IMR-90 (cell line): ENCODE measurements around the gene DOCK1. TPM values are rescaled to one million over a fixed set of nuclear protein-coding genes. Genes with fewer than 3 reads are reported as not detected.

Experiments
- ATAC-seq: fragments of 200-7000 bp; cut with Tn5 transposase; 2 replicates; pipeline ENCODE4 v1.9.1; 2020; ENCODE audit warnings: low read depth, mild to moderate bottlenecking, moderate library complexity
- BruUV-seq: library from RNA; stranded (reverse); fragments of 400-500 nt; replicated peaks from 2 replicates; lab custom pipeline; 2021; lab: Mats Ljungman, UMichigan
- CTCF ChIA-PET: fragments of 300-600 bp; formaldehyde crosslinking; extraction: SDS; loops from one replicate; lab custom pipeline; 2021; ENCODE audit warnings: antibody characterized with exemption; lab: Yijun Ruan, JAX
- POLR2A ChIA-PET: fragments of 300-600 bp; sonication (Branson Sonifier 250); formaldehyde crosslinking; loops from one replicate; lab custom pipeline; 2022; ENCODE audit warnings: antibody characterized with exemption; ENCODE audit not compliant: unreplicated experiment; lab: Charles Lee
- DNase-seq: peaks from one replicate; pipeline ENCODE4 v3.0.0; 2013
- H2AFZ ChIP-seq: replicated peaks from 2 replicates; pipeline ENCODE3; 2013; ENCODE audit warnings: low read length, mild to moderate bottlenecking; ENCODE audit not compliant: poor library complexity
- H2AK5ac ChIP-seq: 2 replicates; pipeline ENCODE4 v1.6.1; 2013; ENCODE audit warnings: low read depth, low read length, inconsistent platforms
- H2AK9ac ChIP-seq: replicated peaks from 2 replicates; pipeline ENCODE3; 2013; ENCODE audit warnings: mild to moderate bottlenecking, low read depth, low read length, moderate library complexity; ENCODE audit not compliant: poor library complexity
- H2BK120ac ChIP-seq: 2 replicates; pipeline ENCODE4 v1.6.1; 2013; ENCODE audit warnings: low read depth, low read length, inconsistent platforms
- H2BK15ac ChIP-seq: 3 replicates; pipeline ENCODE4 v1.6.1; 2013; ENCODE audit warnings: low read depth, low read length, inconsistent platforms
- H2BK20ac ChIP-seq: 2 replicates; pipeline ENCODE4 v1.6.1; 2013; ENCODE audit warnings: low read depth, mild to moderate bottlenecking, inconsistent platforms, low read length, moderate library complexity
- H2BK5ac ChIP-seq: 2 replicates; pipeline ENCODE4 v1.6.1; 2013; ENCODE audit warnings: mild to moderate bottlenecking, low read depth, low read length, inconsistent platforms; ENCODE audit not compliant: poor library complexity, severe bottlenecking
- H3K14ac ChIP-seq: replicated peaks from 2 replicates; pipeline ENCODE4 v1.6.1; 2013; ENCODE audit warnings: low read depth, low read length, inconsistent platforms
- H3K18ac ChIP-seq: 2 replicates; pipeline ENCODE4 v1.6.1; 2013; ENCODE audit warnings: low read depth, low read length, control low read depth
- H3K23ac ChIP-seq: 2 replicates; pipeline ENCODE4 v1.6.1; 2013; ENCODE audit warnings: low read depth, low read length, inconsistent platforms
- H3K27ac ChIP-seq: 2 replicates; pipeline ENCODE4 v1.5.1; 2013; ENCODE audit warnings: mild to moderate bottlenecking, control low read depth, low read length; ENCODE audit not compliant: insufficient read depth
- H3K27me3 ChIP-seq: 2 replicates; pipeline ENCODE4 v1.6.1; 2013; ENCODE audit warnings: low read length; ENCODE audit not compliant: control insufficient read depth, insufficient read depth
- H3K36me3 ChIP-seq: 2 replicates; pipeline ENCODE4 v1.6.1; 2013; ENCODE audit warnings: low read length, mixed read lengths; ENCODE audit not compliant: control insufficient read depth, insufficient read depth
- H3K4ac ChIP-seq: 2 replicates; pipeline ENCODE4 v1.6.1; 2013; ENCODE audit warnings: low read depth, low read length, inconsistent platforms
- H3K4me1 ChIP-seq: 2 replicates; pipeline ENCODE4 v1.6.1; 2013; ENCODE audit warnings: low read length, mixed read lengths; ENCODE audit not compliant: control insufficient read depth, insufficient read depth
- H3K4me2 ChIP-seq: 2 replicates; pipeline ENCODE4 v1.6.1; 2013; ENCODE audit warnings: low read depth, mild to moderate bottlenecking, control low read depth, low read length, moderate library complexity
- H3K4me3 ChIP-seq: 2 replicates; pipeline ENCODE4 v1.5.1; 2013; ENCODE audit warnings: low read depth, mild to moderate bottlenecking, control low read depth, low read length, moderate library complexity; ENCODE audit not compliant: insufficient read depth
- H3K56ac ChIP-seq: 2 replicates; pipeline ENCODE4 v1.6.1; 2013; ENCODE audit warnings: low read length, inconsistent platforms; ENCODE audit not compliant: insufficient read depth; ENCODE audit errors: extremely low read depth
- H3K79me1 ChIP-seq, 2 experiments: 2 replicates each; pipeline ENCODE4 v1.6.1; 2013; ENCODE audit warnings: low read length in 2 of 2, inconsistent platforms in 1 of 2, low read depth in 1 of 2
- H3K9ac ChIP-seq: 2 replicates; pipeline ENCODE4 v1.6.1; 2013; ENCODE audit warnings: low read depth, low read length, control low read depth
- H3K9me1 ChIP-seq: 2 replicates; pipeline ENCODE4 v1.6.1; 2013; ENCODE audit warnings: low read length, inconsistent platforms; ENCODE audit not compliant: insufficient read depth
- H3K9me3 ChIP-seq: 2 replicates; pipeline ENCODE4 v1.6.1; 2013; ENCODE audit warnings: low read length; ENCODE audit not compliant: control insufficient read depth, insufficient read depth
- H4K20me1 ChIP-seq: 2 replicates; pipeline ENCODE4 v1.6.1; 2013; ENCODE audit warnings: low read length, inconsistent platforms; ENCODE audit not compliant: insufficient read depth
- H4K5ac ChIP-seq: 2 replicates; pipeline ENCODE4 v1.6.1; 2013; ENCODE audit warnings: mild to moderate bottlenecking, low read depth, low read length, control low read depth
- H4K8ac ChIP-seq, 2 experiments: 2 replicates each; pipeline ENCODE4 v1.6.1; 2013; ENCODE audit warnings: low read depth in 2 of 2, low read length in 2 of 2, control low read depth in 1 of 2, inconsistent platforms in 1 of 2
- H4K91ac ChIP-seq: 2 replicates; pipeline ENCODE4 v1.6.1; 2013; ENCODE audit warnings: low read depth, low read length, inconsistent platforms; ENCODE audit not compliant: insufficient read depth
- CTCF ChIP-seq: conservative IDR thresholded peaks from 2 replicates; pipeline ENCODE4 v1.5.1; 2012; ENCODE audit warnings: mild to moderate bottlenecking, low read depth, low read length, improper control_type of control experiment
- ELK1 ChIP-seq: fragments of 150-350 bp; IDR thresholded peaks from 2 replicates; pipeline ENCODE4 v1.6.1; 2016; ENCODE audit warnings: low read depth, mild to moderate bottlenecking, low read length, moderate library complexity, borderline replicate concordance
- WGBS, 2 experiments: methylation state at CpG; one replicate each; pipeline versions ENCODE4 v1.1.5 to v1.1.7; 2013; ENCODE audit warnings: missing lambda C conversion rate in 2 of 2; ENCODE audit not compliant: insufficient read length in 1 of 2; ENCODE audit errors: extremely low coverage in 2 of 2; 5-methylcytosine and 5-hydroxymethylcytosine counted together
- dilution Hi-C: fragments of 300-500 bp; cut with HindIII; formaldehyde crosslinking; loops from one replicate; pipeline ENCODE4 v1.14.3; 2018; ENCODE audit warnings: low sequenced_read_pairs; ENCODE audit not compliant: unreplicated experiment
- in situ Hi-C: fragments of 300-500 bp; cut with MboI; formaldehyde crosslinking; loops from 3 replicates; pipeline ENCODE4 v1.14.3; 2019; ENCODE audit warnings: low sequenced_read_pairs, inconsistent platforms, mixed read lengths
- intact Hi-C: fragments of 100-400 bp; cut with micrococcal nuclease; formaldehyde crosslinking; loops from 2 replicates; pipeline ENCODE4 v1.10.0; 2022
- polyA plus RNA-seq, 3 experiments: library from polyadenylated mRNA; depleted of rRNA; stranded (reverse); fragments of >200 nt; gene quantifications; 2 replicates each; pipeline ENCODE4 v1.2.3, GENCODE V29; 2012; ENCODE audit warnings: low replicate concordance in 1 of 3
- total RNA-seq: library from RNA; depleted of rRNA; stranded (reverse); fragments of >200 nt; gene quantifications from 2 replicates; pipeline ENCODE4 v1.2.3, GENCODE V29; 2012

Gene DOCK1
- total and polyA plus RNA-seq, 2 of the 4 experiments (the other 2 are of a cell fraction), result 28.2 to 71.0 TPM

- H3K4me1 ChIP-seq, result peaks cover 22% of the 10 kb centered on the region
- H2BK20ac ChIP-seq, result no peak overlapping the region
- no peak overlapping the region for H4K8ac ChIP-seq
- H2BK120ac ChIP-seq, result no peak overlapping the region
- ChIA-PET CTCF (no interaction called here), POLR2A (no interaction called here)
- dilution Hi-C loops (no loop called here), intact Hi-C loops (no loop called here), in situ Hi-C loops (no loop called here)
- no peak overlapping the region for H2BK5ac ChIP-seq
- no peak overlapping the region for H3K4me2 ChIP-seq
- no peak overlapping the region for H2AK5ac ChIP-seq
- no peak for DNase-seq
- no peak overlapping the region for H2AFZ ChIP-seq
- H3K9me3 ChIP-seq, result peaks cover 2% of the 10 kb centered on the region; the same call in 1 of the 2 replicates
- H4K20me1 ChIP-seq, result peaks cover 20% of the 10 kb centered on the region
- no peak for ATAC-seq
- H3K23ac ChIP-seq, result no peak overlapping the region
- peaks cover 46% of the 10 kb centered on the region for H3K36me3 ChIP-seq
- no peak overlapping the region for H3K27ac ChIP-seq
- no peaks in the 10 kb centered on the region for H3K27me3 ChIP-seq
- TF ChIP-seq CTCF (no peak), ELK1 (no peak)
- no peak overlapping the region for H3K14ac ChIP-seq
- no peak overlapping the region for H4K5ac ChIP-seq
- H2AK9ac ChIP-seq, result no peak overlapping the region
- WGBS, 2 experiments, result 88% methylated on average over 6 of the region's 8 CpGs; no CpG with 5 or more reads in 1 of the 2 experiments
- no peak overlapping the region; the same call in 1 of the 2 replicates for H3K4ac ChIP-seq
- H3K18ac ChIP-seq, result no peak overlapping the region
- no peak overlapping the region for H3K9ac ChIP-seq
- no peak overlapping the region for H2BK15ac ChIP-seq
- H3K4me3 ChIP-seq, result no peak overlapping the region
- no TSS peak for BruUV-seq
- H3K56ac ChIP-seq, result no peak overlapping the region
- no peak overlapping the region for H4K91ac ChIP-seq
- H3K9me1 ChIP-seq, result peaks cover 22% of the 10 kb centered on the region
- peaks cover 12 to 61% of the 10 kb centered on the region in 2 experiments; a peak in 3 of 4 replicates for H3K79me1 ChIP-seq
Observed at GRCh38 chr10:127044186-127044585, 139.0 kb downstream of the DOCK1 start.
